Mucosa of stomach (tissue), 1 donor: Measurements from ENCODE around the gene SGIP1.

ENCODE experiments used
- H3K27me3 ChIP-seq: one replicate; pipeline ENCODE4 v1.7.0; 2013; ENCODE audit warnings: mild to moderate bottlenecking, low read length; ENCODE audit not compliant: control insufficient read depth, insufficient read depth
- H3K36me3 ChIP-seq: one replicate; pipeline ENCODE4 v1.7.0; 2013; ENCODE audit warnings: low read length; ENCODE audit not compliant: control insufficient read depth, insufficient read depth
- H3K4me1 ChIP-seq: one replicate; pipeline ENCODE4 v1.7.0; 2013; ENCODE audit warnings: mild to moderate bottlenecking, low read length; ENCODE audit not compliant: control insufficient read depth, insufficient read depth
- H3K4me3 ChIP-seq: one replicate; pipeline ENCODE4 v1.7.0; 2013; ENCODE audit warnings: low read length
- H3K9ac ChIP-seq: one replicate; pipeline ENCODE4 v1.7.0; 2013; ENCODE audit warnings: mild to moderate bottlenecking, low read length, moderate library complexity
- H3K9me3 ChIP-seq: one replicate; pipeline ENCODE4 v1.7.0; 2013; ENCODE audit warnings: mild to moderate bottlenecking, low read length, moderate library complexity; ENCODE audit not compliant: control insufficient read depth
- donor health status: Pancreatic carcinoma.

SGIP1 gene

GRCh38 chr1:66676613-66677298, 142.8 kb downstream of the SGIP1 start:
- H3K9ac ChIP-seq, result no peak overlapping the region
- H3K4me1 ChIP-seq, result no peaks in the 10 kb centered on the region
- no peaks in the 10 kb centered on the region for H3K9me3 ChIP-seq
- H3K4me3 ChIP-seq, result no peak overlapping the region
- no peaks in the 10 kb centered on the region for H3K27me3 ChIP-seq
- no peaks in the 10 kb centered on the region for H3K36me3 ChIP-seq

GRCh38 chr1:66678146-66678545, 144.2 kb downstream of the SGIP1 start:
- Histone ChIP-seq H3K4me1 (no peaks in the 10 kb centered on the region), H3K9ac (no peak overlapping the region), H3K4me3 (no peak overlapping the region), H3K36me3 (no peaks in the 10 kb centered on the region), H3K9me3 (no peaks in the 10 kb centered on the region), H3K27me3 (no peaks in the 10 kb centered on the region)

- H3K4me1 ChIP-seq, result no peaks in the 10 kb centered on the region
- no peaks in the 10 kb centered on the region for H3K9me3 ChIP-seq
- no peaks in the 10 kb centered on the region for H3K36me3 ChIP-seq
- H3K27me3 ChIP-seq, result no peaks in the 10 kb centered on the region
- H3K4me3 ChIP-seq, result no peak overlapping the region
- no peak overlapping the region for H3K9ac ChIP-seq
These were observed 145.2 kb downstream of the SGIP1 start for GRCh38 chr1:66679140-66679539.

GRCh38 chr1:66681686-66682085, 147.7 kb downstream of the SGIP1 start:
- Histone ChIP-seq H3K9ac (no peak overlapping the region), H3K36me3 (no peaks in the 10 kb centered on the region), H3K4me3 (no peak overlapping the region), H3K9me3 (no peaks in the 10 kb centered on the region), H3K27me3 (no peaks in the 10 kb centered on the region), H3K4me1 (no peaks in the 10 kb centered on the region)

- Histone ChIP-seq H3K9ac (no peak overlapping the region), H3K4me3 (no peak overlapping the region), H3K36me3 (no peaks in the 10 kb centered on the region)
These were observed 148.2 kb downstream of the SGIP1 start for GRCh38 chr1:66682106-66682505.

GRCh38 chr1:66684353-66684752, 150.4 kb downstream of the SGIP1 start:
- H3K4me1 ChIP-seq, result no peaks in the 10 kb centered on the region
- H3K27me3 ChIP-seq, result no peaks in the 10 kb centered on the region
- no peak overlapping the region for H3K4me3 ChIP-seq
- no peak overlapping the region for H3K9ac ChIP-seq
- H3K36me3 ChIP-seq, result no peaks in the 10 kb centered on the region
- H3K9me3 ChIP-seq, result no peaks in the 10 kb centered on the region

More at GRCh38 chr1:66682106-66682505, 148.2 kb downstream of the SGIP1 start:
- H3K9me3 ChIP-seq, result no peaks in the 10 kb centered on the region
- no peaks in the 10 kb centered on the region for H3K4me1 ChIP-seq
- H3K27me3 ChIP-seq, result no peaks in the 10 kb centered on the region

GRCh38 chr1:66685265-66685664, 151.3 kb downstream of the SGIP1 start:
- Histone ChIP-seq H3K9me3 (no peaks in the 10 kb centered on the region), H3K4me3 (no peak overlapping the region), H3K27me3 (no peaks in the 10 kb centered on the region), H3K36me3 (no peaks in the 10 kb centered on the region), H3K4me1 (no peaks in the 10 kb centered on the region), H3K9ac (no peak overlapping the region)

- H3K9me3 ChIP-seq, result no peaks in the 10 kb centered on the region
- H3K9ac ChIP-seq, result no peak overlapping the region
- H3K4me1 ChIP-seq, result no peaks in the 10 kb centered on the region
- no peaks in the 10 kb centered on the region for H3K36me3 ChIP-seq
- no peak overlapping the region for H3K4me3 ChIP-seq
- no peaks in the 10 kb centered on the region for H3K27me3 ChIP-seq
These were observed 151.7 kb downstream of the SGIP1 start for GRCh38 chr1:66685670-66686069.

GRCh38 chr1:66686406-66686805, 152.5 kb downstream of the SGIP1 start:
- H3K36me3 ChIP-seq, result no peaks in the 10 kb centered on the region
- no peaks in the 10 kb centered on the region for H3K9me3 ChIP-seq
- H3K9ac ChIP-seq, result no peak overlapping the region
- H3K4me1 ChIP-seq, result no peaks in the 10 kb centered on the region
- H3K27me3 ChIP-seq, result no peaks in the 10 kb centered on the region
- no peak overlapping the region for H3K4me3 ChIP-seq

GRCh38 chr1:66687358-66687757, 153.4 kb downstream of the SGIP1 start:
- Histone ChIP-seq H3K9me3 (no peaks in the 10 kb centered on the region), H3K4me1 (no peaks in the 10 kb centered on the region), H3K9ac (no peak overlapping the region), H3K36me3 (no peaks in the 10 kb centered on the region), H3K27me3 (no peaks in the 10 kb centered on the region), H3K4me3 (no peak overlapping the region)

- H3K4me1 ChIP-seq, result no peaks in the 10 kb centered on the region
- H3K9ac ChIP-seq, result no peak overlapping the region
- no peak overlapping the region for H3K4me3 ChIP-seq
- no peaks in the 10 kb centered on the region for H3K9me3 ChIP-seq
- no peaks in the 10 kb centered on the region for H3K27me3 ChIP-seq
- no peaks in the 10 kb centered on the region for H3K36me3 ChIP-seq
These were observed 156.9 kb downstream of the SGIP1 start for GRCh38 chr1:66690666-66691381.

GRCh38 chr1:66692681-66693080, 158.7 kb downstream of the SGIP1 start:
- no peak overlapping the region for H3K9ac ChIP-seq
- no peak overlapping the region for H3K4me3 ChIP-seq
- H3K9me3 ChIP-seq, result no peaks in the 10 kb centered on the region
- no peaks in the 10 kb centered on the region for H3K27me3 ChIP-seq
- H3K4me1 ChIP-seq, result no peaks in the 10 kb centered on the region
- H3K36me3 ChIP-seq, result no peaks in the 10 kb centered on the region
